Astrocyte of the cerebellum (primary cell): ENCODE measurements around the gene KIF5C.

Source experiments
- DNase-seq: peaks from one replicate; pipeline ENCODE4 v3.0.0-alpha.2; 2011; ENCODE audit warnings: low read depth
- H3K4me3 ChIP-seq: 2 replicates; pipeline ENCODE4 v1.5.1; 2011; ENCODE audit warnings: mild to moderate bottlenecking, low read depth, low read length, moderate library complexity
- in situ Hi-C: cut with HindIII; loops from 2 replicates; pipeline ENCODE4 v1.10.0; 2017; ENCODE audit warnings: low sequenced_read_pairs
- TF ChIP-seq, protein P1 (sequence below): IDR thresholded peaks from 2 replicates; pipeline ENCODE4 v1.5.1; 2012; ENCODE audit warnings: low read length, low read depth, moderate library complexity, mild to moderate bottlenecking; ENCODE audit errors: missing control alignments

The KIF5C gene

DNA sequence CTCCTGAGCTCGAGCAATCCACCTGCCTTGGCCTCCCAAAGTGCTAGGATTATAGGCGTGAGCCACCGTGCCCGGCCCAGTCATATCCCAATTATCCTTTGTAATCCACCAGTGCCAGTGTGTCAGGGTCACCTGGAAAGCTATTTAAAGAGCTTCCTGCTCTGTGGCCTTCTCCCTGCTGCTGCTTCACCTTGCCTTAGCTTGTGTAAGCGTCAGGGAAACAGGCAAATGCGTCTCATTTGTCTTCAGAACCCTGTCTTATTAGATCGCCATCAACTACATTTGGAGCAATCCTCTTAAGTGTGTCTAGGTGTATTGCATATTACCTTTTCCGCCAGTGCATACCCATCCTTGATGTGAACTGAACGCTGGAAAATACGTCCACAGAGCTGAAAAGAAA, 10.2 kb downstream of the KIF5C start:
- H3K4me3 ChIP-seq = no peak overlapping the region
- TF ChIP-seq, protein P1, sequence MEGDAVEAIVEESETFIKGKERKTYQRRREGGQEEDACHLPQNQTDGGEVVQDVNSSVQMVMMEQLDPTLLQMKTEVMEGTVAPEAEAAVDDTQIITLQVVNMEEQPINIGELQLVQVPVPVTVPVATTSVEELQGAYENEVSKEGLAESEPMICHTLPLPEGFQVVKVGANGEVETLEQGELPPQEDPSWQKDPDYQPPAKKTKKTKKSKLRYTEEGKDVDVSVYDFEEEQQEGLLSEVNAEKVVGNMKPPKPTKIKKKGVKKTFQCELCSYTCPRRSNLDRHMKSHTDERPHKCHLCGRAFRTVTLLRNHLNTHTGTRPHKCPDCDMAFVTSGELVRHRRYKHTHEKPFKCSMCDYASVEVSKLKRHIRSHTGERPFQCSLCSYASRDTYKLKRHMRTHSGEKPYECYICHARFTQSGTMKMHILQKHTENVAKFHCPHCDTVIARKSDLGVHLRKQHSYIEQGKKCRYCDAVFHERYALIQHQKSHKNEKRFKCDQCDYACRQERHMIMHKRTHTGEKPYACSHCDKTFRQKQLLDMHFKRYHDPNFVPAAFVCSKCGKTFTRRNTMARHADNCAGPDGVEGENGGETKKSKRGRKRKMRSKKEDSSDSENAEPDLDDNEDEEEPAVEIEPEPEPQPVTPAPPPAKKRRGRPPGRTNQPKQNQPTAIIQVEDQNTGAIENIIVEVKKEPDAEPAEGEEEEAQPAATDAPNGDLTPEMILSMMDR = no peak
- in situ Hi-C loops = no loop called here
- no peak for DNase-seq

DNA sequence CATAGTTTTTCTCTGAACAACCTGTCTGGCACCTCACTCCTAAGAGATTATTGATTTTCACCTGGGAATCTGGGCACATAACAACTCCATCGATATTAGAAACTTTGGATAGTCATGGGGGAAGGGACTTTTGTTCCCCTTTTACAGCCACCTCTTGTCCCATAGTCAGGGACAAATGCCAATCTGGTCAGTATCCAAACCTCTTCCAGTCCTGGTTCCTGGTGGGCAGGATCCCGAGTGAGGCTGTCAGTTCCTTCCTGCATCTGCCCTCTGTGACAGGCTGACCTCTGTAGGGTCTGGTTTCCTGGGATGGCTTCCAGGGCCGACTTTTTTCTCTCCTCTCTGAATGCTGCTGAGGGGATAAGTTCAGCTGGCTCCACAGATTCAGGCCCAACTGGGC, 11.0 kb downstream of the KIF5C start:
- TF ChIP-seq, protein P1 = no peak
- H3K4me3 ChIP-seq = no peak overlapping the region
- in situ Hi-C loops = no loop called here
- no peak for DNase-seq

DNA sequence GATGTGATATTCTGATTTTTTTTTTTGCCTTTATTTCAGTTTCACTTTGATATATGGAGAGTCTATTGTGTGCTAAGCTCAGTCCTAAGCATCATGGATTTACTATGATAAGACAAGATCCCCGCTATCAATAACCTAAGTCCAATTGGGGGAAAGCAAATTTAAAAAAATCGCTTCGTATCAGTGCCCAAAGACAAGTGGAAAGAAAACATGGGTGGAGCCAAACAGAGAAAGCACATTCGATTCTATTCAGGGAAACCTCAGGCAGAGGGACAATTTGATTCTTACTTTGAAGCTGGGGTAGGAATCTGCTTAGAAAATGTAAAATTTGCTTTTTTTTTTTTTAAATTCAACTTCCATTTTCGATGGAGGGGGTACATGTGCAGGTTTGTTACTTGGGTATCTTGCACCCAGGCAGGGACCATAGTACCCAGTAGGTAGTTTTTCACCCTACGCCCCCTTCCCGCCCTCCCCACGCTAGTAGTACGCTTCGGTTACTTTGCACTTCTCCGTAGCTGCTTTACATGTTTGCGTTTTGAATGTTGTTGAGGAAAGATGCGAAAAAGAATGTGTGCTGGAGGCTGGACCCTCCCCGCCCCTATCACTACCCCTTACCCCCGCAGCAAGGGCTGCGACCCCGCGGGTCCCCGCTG, 12.4 kb downstream of the KIF5C start:
- no peak for DNase-seq
- TF ChIP-seq, protein P1 = no peak
- in situ Hi-C loops = no loop called here
- peak overlapping the region; percentile 45 for H3K4me3 ChIP-seq

DNA sequence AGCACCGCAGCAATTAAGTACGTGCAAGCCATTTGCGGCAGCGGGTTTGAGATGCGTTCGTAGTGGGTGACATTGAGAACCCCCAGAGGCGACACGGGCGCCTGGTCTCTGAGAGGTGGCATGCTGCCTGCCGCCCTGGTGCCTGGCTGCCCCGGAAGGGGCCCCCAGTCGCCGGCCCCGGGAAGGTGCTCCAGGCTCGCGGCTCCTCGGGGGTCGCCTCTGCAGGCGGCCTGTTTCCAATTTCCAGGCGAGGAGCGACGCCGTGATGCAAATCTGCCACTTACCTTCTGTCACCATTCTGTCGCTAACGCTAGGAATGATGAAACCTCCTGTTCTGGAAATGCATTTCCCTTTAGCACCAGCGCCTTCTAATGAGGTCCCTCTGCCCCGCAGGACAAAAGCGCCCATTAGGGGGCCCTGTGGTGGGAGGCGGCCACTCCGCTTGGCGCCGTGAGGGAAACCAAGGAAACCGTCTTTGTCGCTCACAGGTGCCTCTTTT, 13.0 kb downstream of the KIF5C start:
- peak overlapping the region; percentile 45 for H3K4me3 ChIP-seq
- in situ Hi-C loops = no loop called here
- TF ChIP-seq, protein P1 = no peak
- no peak for DNase-seq

DNA sequence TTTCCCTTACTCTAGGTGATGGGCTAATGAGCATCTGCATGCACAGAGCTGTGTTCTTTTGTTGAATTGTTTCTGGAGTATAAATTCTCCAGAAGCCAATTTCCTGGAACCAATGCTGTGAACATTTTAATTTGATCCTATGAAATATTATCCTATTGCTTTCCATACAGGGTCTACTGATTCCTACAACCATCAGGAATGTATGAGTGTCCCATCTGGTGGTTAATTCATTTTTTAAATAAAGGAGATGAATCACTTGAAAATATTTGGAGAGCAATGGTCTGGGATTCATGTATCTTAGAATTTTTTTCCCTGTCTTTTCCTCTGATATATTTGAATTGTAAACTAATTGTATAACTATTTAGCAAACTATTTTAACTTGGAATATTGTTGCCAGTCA, 14.0 kb downstream of the KIF5C start:
- no peak overlapping the region for H3K4me3 ChIP-seq
- TF ChIP-seq, protein P1 = no peak
- in situ Hi-C loops = no loop called here
- DNase-seq = no peak

DNA sequence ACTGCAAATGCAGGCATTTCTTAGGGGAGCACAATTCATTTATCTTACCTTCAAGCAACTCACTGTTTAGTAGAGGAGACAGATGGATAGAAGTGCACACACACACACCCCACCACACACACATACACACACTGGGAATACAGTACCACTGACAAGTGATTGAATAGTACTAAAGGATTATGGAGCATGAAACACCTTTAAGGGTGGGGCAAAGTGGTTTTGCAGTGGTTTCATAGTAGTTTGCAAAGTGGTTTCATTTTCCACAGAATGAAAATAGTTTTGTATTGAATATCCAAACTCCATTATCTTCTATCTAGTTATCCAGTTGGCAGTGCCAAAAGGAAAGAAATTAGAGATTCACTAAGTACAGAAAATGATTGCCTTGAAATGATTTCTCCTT, 18.9 kb downstream of the KIF5C start:
- in situ Hi-C loops = no loop called here

More for the DNA sequence above, 18.9 kb downstream of the KIF5C start:
- no peak overlapping the region for H3K4me3 ChIP-seq
- no peak for DNase-seq
- TF ChIP-seq, protein P1 = no peak
